Dermis blood vessel endothelial cell (primary cell): ENCODE measurements around the gene DYRK2. TPM values are rescaled to one million over a fixed set of nuclear protein-coding genes. Genes with fewer than 3 reads are reported as not detected.

Experiments
- DNase-seq: peaks from one replicate; pipeline ENCODE4 v3.0.0; 2010
- total RNA-seq: library from RNA; depleted of rRNA; stranded (reverse); fragments of >200 nt; gene quantifications from 2 replicates; pipeline ENCODE4 v1.2.3, GENCODE V29; 2014

The DYRK2 gene
- 11.3 and 12.8 TPM in 2 replicates for total RNA-seq

GRCh38 chr12:67648521-67649260 is at the start of gene DYRK2:
Gene DYRK2, plus strand, starts transcription at chr12:67648745. Its CDS starts 389 bp downstream, at chr12:67649134.
- peak; percentile 81 for DNase-seq

GRCh38 chr12:67599691-67600090 is 48.9 kb upstream of the DYRK2 start:
- DNase-seq = no peak

- no peak for DNase-seq
These were observed 47.4 kb upstream of the DYRK2 start for GRCh38 chr12:67601126-67601525.

GRCh38 chr12:67609226-67609870 is 39.2 kb upstream of the DYRK2 start:
- DNase-seq = no peak

- DNase-seq = no peak
These were observed 35.5 kb upstream of the DYRK2 start for GRCh38 chr12:67613040-67613439.

GRCh38 chr12:67617629-67618028 is 30.9 kb upstream of the DYRK2 start:
- no peak for DNase-seq

- no peak for DNase-seq
These were observed 30.2 kb upstream of the DYRK2 start for GRCh38 chr12:67618303-67618702.

GRCh38 chr12:67621112-67621511 is 27.4 kb upstream of the DYRK2 start:
- DNase-seq = no peak

GRCh38 chr12:67621926-67622325 is 26.6 kb upstream of the DYRK2 start:
- DNase-seq = no peak

GRCh38 chr12:67623259-67623658 is 25.3 kb upstream of the DYRK2 start:
- DNase-seq = no peak

GRCh38 chr12:67624355-67624754 is 24.2 kb upstream of the DYRK2 start:
- no peak for DNase-seq

- DNase-seq = no peak
These were observed 23.5 kb upstream of the DYRK2 start for GRCh38 chr12:67625004-67625403.

GRCh38 chr12:67626156-67626555 is 22.4 kb upstream of the DYRK2 start:
- DNase-seq = no peak

- peak; percentile 52 for DNase-seq
These were observed 18.0 kb upstream of the DYRK2 start for GRCh38 chr12:67630373-67631088.

- no peak for DNase-seq
These were observed 16.5 kb upstream of the DYRK2 start for GRCh38 chr12:67632005-67632404.

- DNase-seq = no peak
These were observed 15.4 kb upstream of the DYRK2 start for GRCh38 chr12:67633024-67633610.

GRCh38 chr12:67633708-67634107 is 14.8 kb upstream of the DYRK2 start:
- DNase-seq = no peak

GRCh38 chr12:67634303-67634761 is 14.2 kb upstream of the DYRK2 start:
- no peak for DNase-seq

- DNase-seq = no peak
These were observed 10.8 kb upstream of the DYRK2 start for GRCh38 chr12:67637718-67638117.

- DNase-seq = no peak
These were observed 9.9 kb upstream of the DYRK2 start for GRCh38 chr12:67638694-67639093.

GRCh38 chr12:67640863-67641262 is 7.7 kb upstream of the DYRK2 start:
- no peak for DNase-seq

GRCh38 chr12:67645126-67645525 is 3.4 kb upstream of the DYRK2 start:
- no peak for DNase-seq

GRCh38 chr12:67645601-67646000 is 2.9 kb upstream of the DYRK2 start:
- DNase-seq = no peak
